Testis (tissue), 2 donors: Measurements from ENCODE around the gene FHOD3.

Source experiments
- CTCF ChIP-seq, 3 experiments: fragments of 450-650 bp in 2 of 3; fragments of 200-600 bp in 1 of 3; sonication (generic) in 1 of 3; IDR thresholded peaks; one replicate each; pipeline ENCODE4 v1.5.1; 2016 to 2019; ENCODE audit warnings: antibody characterized with exemption in 3 of 3, mild to moderate bottlenecking in 2 of 3, moderate library complexity in 1 of 3
- POLR2A ChIP-seq: fragments of 450-650 bp; IDR thresholded peaks from one replicate; pipeline ENCODE4 v1.6.1; 2017; ENCODE audit warnings: antibody characterized with exemption, mild to moderate bottlenecking, moderate library complexity

GRCh38 chr18:36805105-36805504 lies 507.6 kb downstream of the FHOD3 start:
- TF ChIP-seq CTCF (IDR thresholded peaks at IDR 0.05) (no peak), POLR2A (no peak)
